ENCODE results near the gene GLI3. TPM values are rescaled to one million over a fixed set of nuclear protein-coding genes. Genes with fewer than 3 reads are reported as not detected.

GLI3 gene
- total RNA-seq, 1 experiment from 2014 or later = 23.1 TPM

DNA sequence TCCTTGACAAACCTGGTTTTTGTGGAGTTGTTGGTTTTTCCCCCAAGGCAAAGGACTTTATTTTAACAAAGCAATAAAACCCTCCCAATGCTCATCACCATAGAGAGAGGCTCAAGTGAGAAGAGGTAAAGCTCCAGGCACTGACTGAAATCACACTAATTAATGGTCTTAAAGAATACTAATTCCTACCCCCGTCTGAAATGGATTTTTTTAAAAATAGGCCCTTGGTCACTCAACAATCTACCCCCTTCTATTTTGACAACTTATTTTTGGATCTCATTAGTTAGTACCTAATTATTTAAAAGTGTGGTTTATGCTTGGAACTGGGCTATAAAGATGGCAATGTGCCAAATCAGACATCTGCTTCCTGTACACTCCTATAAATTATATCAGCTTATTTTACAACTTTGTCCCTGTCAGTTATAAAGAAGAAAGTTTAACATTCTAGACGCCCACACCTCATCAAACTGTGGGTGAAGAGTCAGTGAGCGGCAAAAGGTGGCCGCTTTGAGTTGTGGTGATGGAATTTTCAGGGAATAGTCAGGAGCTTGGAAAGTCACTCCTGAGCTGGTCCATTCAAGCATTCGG is 10.6 kb downstream of the GLI3 start:
- no peak overlapping the region for H3K4me3 Mint-ChIP-seq (ENCODE audit: unreplicated experiment)
- H3K36me3 Mint-ChIP-seq (ENCODE audit: insufficient read depth, unreplicated experiment) = peaks cover 36% of the 10 kb centered on the region
- H3K27ac Mint-ChIP-seq (ENCODE audit: low read depth, unreplicated experiment) = no peak overlapping the region
- H3K4me1 Mint-ChIP-seq (ENCODE audit: insufficient read depth, unreplicated experiment) = peaks cover 21% of the 10 kb centered on the region
- intact Hi-C loops (cut with micrococcal nuclease) = no loop called here
- H3K9me3 Mint-ChIP-seq (ENCODE audit: unreplicated experiment) = no peaks in the 10 kb centered on the region
- CTCF ChIA-PET = no interaction called here
- no TSS peak for BruUV-seq (replicated peaks)
- no peaks in the 10 kb centered on the region for H3K27me3 Mint-ChIP-seq (ENCODE audit: insufficient read depth, unreplicated experiment)
- POLR2A ChIA-PET = interaction anchor here (0.7 to 1.8 kb wide), 4 partner anchors 11 to 148 kb away, joined by 3 to 6 read pairs (median 5); partner anchors contain the start of gene GLI3
- TF ChIP-seq, protein P1, sequence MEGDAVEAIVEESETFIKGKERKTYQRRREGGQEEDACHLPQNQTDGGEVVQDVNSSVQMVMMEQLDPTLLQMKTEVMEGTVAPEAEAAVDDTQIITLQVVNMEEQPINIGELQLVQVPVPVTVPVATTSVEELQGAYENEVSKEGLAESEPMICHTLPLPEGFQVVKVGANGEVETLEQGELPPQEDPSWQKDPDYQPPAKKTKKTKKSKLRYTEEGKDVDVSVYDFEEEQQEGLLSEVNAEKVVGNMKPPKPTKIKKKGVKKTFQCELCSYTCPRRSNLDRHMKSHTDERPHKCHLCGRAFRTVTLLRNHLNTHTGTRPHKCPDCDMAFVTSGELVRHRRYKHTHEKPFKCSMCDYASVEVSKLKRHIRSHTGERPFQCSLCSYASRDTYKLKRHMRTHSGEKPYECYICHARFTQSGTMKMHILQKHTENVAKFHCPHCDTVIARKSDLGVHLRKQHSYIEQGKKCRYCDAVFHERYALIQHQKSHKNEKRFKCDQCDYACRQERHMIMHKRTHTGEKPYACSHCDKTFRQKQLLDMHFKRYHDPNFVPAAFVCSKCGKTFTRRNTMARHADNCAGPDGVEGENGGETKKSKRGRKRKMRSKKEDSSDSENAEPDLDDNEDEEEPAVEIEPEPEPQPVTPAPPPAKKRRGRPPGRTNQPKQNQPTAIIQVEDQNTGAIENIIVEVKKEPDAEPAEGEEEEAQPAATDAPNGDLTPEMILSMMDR (IDR thresholded peaks at IDR 0.05; ENCODE audit: unreplicated experiment) = no peak
- no peak for DNase-seq (ENCODE audit: unreplicated experiment)

DNA sequence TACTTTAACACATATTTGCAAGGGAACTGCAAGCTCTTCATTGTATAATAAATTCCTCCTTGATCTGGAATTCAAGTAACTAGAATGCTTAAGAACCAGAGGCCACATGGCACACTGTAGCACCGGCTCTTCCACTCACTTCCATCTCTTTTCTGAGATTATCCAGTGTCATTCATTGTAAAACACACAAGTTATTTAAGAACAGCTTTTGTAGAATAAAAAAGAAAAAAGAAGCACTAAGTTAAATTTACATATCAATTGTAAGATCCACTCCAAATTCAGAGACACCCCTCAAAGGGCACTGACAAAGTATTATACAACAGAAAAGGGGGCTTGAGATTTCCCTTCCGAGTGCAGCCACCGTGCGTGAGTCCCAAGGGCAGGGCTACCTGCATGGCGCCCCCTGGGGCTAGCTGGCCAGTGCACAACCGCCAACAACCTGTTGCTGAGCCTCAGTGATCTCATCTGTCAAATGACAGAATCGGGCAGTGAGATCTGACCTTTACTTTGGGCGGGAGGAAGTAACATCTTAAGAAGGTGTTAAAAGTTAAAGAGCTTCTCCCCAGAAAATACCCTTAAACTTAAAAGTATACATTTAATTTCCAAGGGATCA is 12.5 kb downstream of the GLI3 start:
- DNase-seq (ENCODE audit: unreplicated experiment) = no peak
- Mint-ChIP-seq H3K27ac (ENCODE audit: low read depth, unreplicated experiment) (no peak overlapping the region), H3K9me3 (ENCODE audit: unreplicated experiment) (no peaks in the 10 kb centered on the region), H3K4me3 (ENCODE audit: unreplicated experiment) (no peak overlapping the region), H3K36me3 (ENCODE audit: insufficient read depth, unreplicated experiment) (peaks cover 46% of the 10 kb centered on the region), H3K4me1 (ENCODE audit: insufficient read depth, unreplicated experiment) (peaks cover 34% of the 10 kb centered on the region), H3K27me3 (ENCODE audit: insufficient read depth, unreplicated experiment) (no peaks in the 10 kb centered on the region)
- ChIA-PET CTCF (interaction anchor here (0.6 to 1.5 kb wide), 2 partner anchors 247 to 284 kb away, joined by 3 to 5 read pairs; no protein-coding TSS in a partner anchor), POLR2A (interaction anchor here (0.9 to 9.1 kb wide), 3 partner anchors 8 to 31 kb away, joined by 4 to 135 read pairs (median 6); partner anchors contain the start of gene GLI3)
- intact Hi-C loops (cut with micrococcal nuclease) = no loop called here
- BruUV-seq (replicated peaks) = no TSS peak
- TF ChIP-seq, protein P1 (IDR thresholded peaks at IDR 0.05; ENCODE audit: unreplicated experiment) = no peak

DNA sequence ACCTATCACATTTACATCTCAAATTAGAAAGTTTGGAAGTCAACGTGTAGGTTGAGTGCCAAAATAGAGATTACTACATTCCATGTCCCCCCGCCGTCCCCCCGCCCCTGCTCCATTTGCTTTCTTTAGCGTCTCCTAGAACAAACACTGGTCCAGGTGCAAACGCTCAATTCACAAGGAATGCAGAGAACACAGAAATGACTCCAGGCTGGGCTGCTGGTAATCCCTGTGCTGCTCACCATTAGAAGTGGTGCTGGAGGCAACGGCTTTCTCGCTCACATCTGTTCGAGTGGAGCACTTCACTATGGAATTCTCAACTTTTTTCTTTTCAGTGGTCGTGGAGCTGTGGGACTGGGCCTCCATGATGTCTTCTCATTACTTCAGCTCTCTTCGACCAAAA is 14.1 kb downstream of the GLI3 start:
- H3K27me3 Mint-ChIP-seq (ENCODE audit: insufficient read depth, unreplicated experiment) = no peaks in the 10 kb centered on the region
- ChIA-PET CTCF (interaction anchor here (0.6 to 1.0 kb wide), 3 partner anchors 26 to 660 kb away, joined by 3 read pairs; no protein-coding TSS in a partner anchor), POLR2A (interaction anchor here (0.6 to 9.1 kb wide), 2 partner anchors 9 to 188 kb away, joined by 3 to 135 read pairs; no protein-coding TSS in a partner anchor)
- TF ChIP-seq, protein P1 (IDR thresholded peaks at IDR 0.05; ENCODE audit: unreplicated experiment) = no peak
- H3K4me3 Mint-ChIP-seq (ENCODE audit: unreplicated experiment) = no peak overlapping the region
- peaks cover 42% of the 10 kb centered on the region for H3K4me1 Mint-ChIP-seq (ENCODE audit: insufficient read depth, unreplicated experiment)
- no peak for DNase-seq (ENCODE audit: unreplicated experiment)
- BruUV-seq (replicated peaks) = no TSS peak
- no peaks in the 10 kb centered on the region for H3K9me3 Mint-ChIP-seq (ENCODE audit: unreplicated experiment)
- H3K27ac Mint-ChIP-seq (ENCODE audit: low read depth, unreplicated experiment) = no peak overlapping the region
- intact Hi-C loops (cut with micrococcal nuclease) = no loop called here
- H3K36me3 Mint-ChIP-seq (ENCODE audit: insufficient read depth, unreplicated experiment) = peaks cover 55% of the 10 kb centered on the region

DNA sequence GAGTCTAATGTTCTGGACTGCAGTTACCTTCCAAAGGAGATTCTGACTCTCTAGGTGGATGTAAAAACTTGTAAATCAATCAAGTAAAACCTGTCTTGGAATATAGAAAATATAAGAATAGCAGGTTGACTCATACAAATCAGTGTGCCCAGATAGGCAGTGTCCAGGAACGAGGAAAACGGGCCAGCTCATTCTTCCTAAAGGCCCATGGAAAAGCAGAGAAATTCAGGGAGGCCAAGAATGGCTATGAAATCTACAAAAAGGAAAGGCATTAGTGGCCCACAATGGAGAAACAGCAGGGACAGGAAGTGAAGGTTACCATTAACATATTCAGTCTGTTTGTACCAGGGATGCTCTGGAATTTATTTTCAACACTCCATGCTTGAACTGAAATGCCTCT is 14.9 kb downstream of the GLI3 start:
- H3K27me3 Mint-ChIP-seq (ENCODE audit: insufficient read depth, unreplicated experiment) = no peaks in the 10 kb centered on the region
- H3K27ac Mint-ChIP-seq (ENCODE audit: low read depth, unreplicated experiment) = peak overlapping the region; percentile 82
- H3K9me3 Mint-ChIP-seq (ENCODE audit: unreplicated experiment) = no peaks in the 10 kb centered on the region
- intact Hi-C loops (cut with micrococcal nuclease) = no loop called here
- TF ChIP-seq, protein P1 (IDR thresholded peaks at IDR 0.05; ENCODE audit: unreplicated experiment) = no peak
- BruUV-seq (replicated peaks) = no TSS peak
- no peak overlapping the region for H3K4me3 Mint-ChIP-seq (ENCODE audit: unreplicated experiment)
- peaks cover 39% of the 10 kb centered on the region for H3K4me1 Mint-ChIP-seq (ENCODE audit: insufficient read depth, unreplicated experiment)
- ChIA-PET POLR2A (interaction anchor here (0.9 to 9.1 kb wide), 2 partner anchors 10 to 14 kb away, joined by 4 to 135 read pairs; no protein-coding TSS in a partner anchor), CTCF (interaction anchor here (0.8 to 1.5 kb wide), 2 partner anchors 10 to 278 kb away, joined by 3 to 9 read pairs; no protein-coding TSS in a partner anchor)
- peaks cover 60% of the 10 kb centered on the region for H3K36me3 Mint-ChIP-seq (ENCODE audit: insufficient read depth, unreplicated experiment)
- no peak for DNase-seq (ENCODE audit: unreplicated experiment)

All from MCF 10A (cell line).